Measurements from ENCODE around the gene KLHL33. TPM values are rescaled to one million over a fixed set of nuclear protein-coding genes. Genes with fewer than 3 reads are reported as not detected.

KLHL33 gene
- total and polyA plus RNA-seq, 2 experiments from 2014 or later, result not detected

DNA sequence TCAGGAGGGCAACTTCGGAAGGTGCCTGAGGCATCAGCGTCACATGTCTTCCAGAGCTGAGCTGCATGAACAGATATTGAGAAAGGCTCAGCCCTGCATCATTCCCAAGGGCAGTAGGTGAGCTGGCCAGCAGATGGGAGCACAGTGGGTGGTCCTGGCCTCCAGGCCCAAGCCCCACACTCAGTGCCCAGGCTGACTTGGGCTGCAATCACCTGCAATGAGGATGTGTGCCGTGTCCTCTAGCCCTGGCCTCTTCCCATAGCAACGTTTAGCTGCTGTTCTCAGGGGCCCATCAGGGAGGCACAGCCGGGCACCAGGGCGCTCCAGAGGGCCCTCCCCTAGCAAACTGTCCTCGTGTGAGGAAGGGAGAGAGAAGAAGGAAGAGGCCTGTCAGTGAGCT, 54.6 kb downstream of the KLHL33 start:
- Histone ChIP-seq H3K36me3 (ENCODE audit: low read depth) (peaks cover 37% of the 10 kb centered on the region), H3K9me3 (ENCODE audit: low read depth) (no peaks in the 10 kb centered on the region), H3K27me3 (replicated peaks; ENCODE audit: insufficient read depth) (no peaks in the 10 kb centered on the region), H3K4me3 (no peak overlapping the region), H3K9me2 (ENCODE audit: insufficient read depth) (no peaks in the 10 kb centered on the region), H3K27ac (no peak overlapping the region), H3K79me2 (ENCODE audit: insufficient read depth) (no peaks in the 10 kb centered on the region), H3F3A (ENCODE audit: insufficient read depth) (no peaks in the 10 kb centered on the region), H2AFZ (no peak overlapping the region), H3K4me2 (ENCODE audit: unreplicated experiment) (no peak overlapping the region), H3K9ac (no peak overlapping the region), H3K4me1 (ENCODE audit: insufficient read depth) (no peaks in the 10 kb centered on the region), H4K20me1 (ENCODE audit: insufficient read depth) (no peaks in the 10 kb centered on the region)
- DNase-seq, result no peak
- TF ChIP-seq EZH2phosphoT487 (IDR thresholded peaks at IDR 0.05; ENCODE audit: insufficient read depth, low read depth) (no peak), EZH2 (IDR thresholded peaks at IDR 0.05; ENCODE audit: insufficient read depth, poor library complexity, severe bottlenecking) (no peak)
- WGBS, 2 experiments (ENCODE audit: low coverage in 1 of 2, low lambda C conversion rate in 2 of 2, missing lambda C conversion rate in 2 of 2), result 94 to 96% methylated on average over 6 to 7 of the region's 7 CpGs
- in situ Hi-C loops (cut with MboI), result no loop called here

- Histone ChIP-seq H3K27me3 (replicated peaks; ENCODE audit: insufficient read depth) (no peaks in the 10 kb centered on the region), H4K20me1 (ENCODE audit: insufficient read depth) (no peaks in the 10 kb centered on the region), H3F3A (ENCODE audit: insufficient read depth) (no peaks in the 10 kb centered on the region), H3K9ac (no peak overlapping the region), H3K79me2 (ENCODE audit: insufficient read depth) (no peaks in the 10 kb centered on the region), H3K4me3 (no peak overlapping the region), H3K9me2 (ENCODE audit: insufficient read depth) (no peaks in the 10 kb centered on the region), H3K9me3 (ENCODE audit: low read depth) (no peaks in the 10 kb centered on the region), H3K4me1 (ENCODE audit: insufficient read depth) (no peaks in the 10 kb centered on the region), H3K36me3 (ENCODE audit: low read depth) (peaks cover 30% of the 10 kb centered on the region), H3K4me2 (ENCODE audit: unreplicated experiment) (no peak overlapping the region), H3K27ac (no peak overlapping the region), H2AFZ (no peak overlapping the region)
- WGBS, 2 experiments (ENCODE audit: low coverage in 1 of 2, low lambda C conversion rate in 2 of 2, missing lambda C conversion rate in 2 of 2), result 95 to 96% methylated on average over 6 of the region's 6 CpGs
- TF ChIP-seq EZH2phosphoT487 (IDR thresholded peaks at IDR 0.05; ENCODE audit: insufficient read depth, low read depth) (no peak), EZH2 (IDR thresholded peaks at IDR 0.05; ENCODE audit: insufficient read depth, poor library complexity, severe bottlenecking) (no peak)
- DNase-seq, result no peak
- in situ Hi-C loops (cut with MboI), result no loop called here
Measured at GRCh38 chr14:20380681-20381080, 55.3 kb downstream of the KLHL33 start.

- no peak for TF ChIP-seq EZH2phosphoT487 (IDR thresholded peaks at IDR 0.05; ENCODE audit: insufficient read depth, low read depth)
- TF ChIP-seq EZH2 (IDR thresholded peaks at IDR 0.05; ENCODE audit: insufficient read depth, poor library complexity, severe bottlenecking), result no peak
- WGBS, 2 experiments (ENCODE audit: low coverage in 1 of 2, low lambda C conversion rate in 2 of 2, missing lambda C conversion rate in 2 of 2), result 41 to 50% methylated on average over 1 of the region's 1 CpG
- peaks cover 29% of the 10 kb centered on the region for H3K36me3 ChIP-seq (ENCODE audit: low read depth)
Measured at GRCh38 chr14:20379743-20380142, 56.2 kb downstream of the KLHL33 start.

GRCh38 chr14:20377171-20377570, 58.8 kb downstream of the KLHL33 start:
- Histone ChIP-seq H3K27ac (no peak overlapping the region), H4K20me1 (ENCODE audit: insufficient read depth) (no peaks in the 10 kb centered on the region), H3K79me2 (ENCODE audit: insufficient read depth) (no peaks in the 10 kb centered on the region), H3K36me3 (ENCODE audit: low read depth) (peaks cover 43% of the 10 kb centered on the region), H3F3A (ENCODE audit: insufficient read depth) (no peaks in the 10 kb centered on the region), H3K9ac (no peak overlapping the region), H2AFZ (no peak overlapping the region), H3K4me1 (ENCODE audit: insufficient read depth) (no peaks in the 10 kb centered on the region), H3K9me3 (ENCODE audit: low read depth) (no peaks in the 10 kb centered on the region), H3K9me2 (ENCODE audit: insufficient read depth) (no peaks in the 10 kb centered on the region), H3K27me3 (replicated peaks; ENCODE audit: insufficient read depth) (no peaks in the 10 kb centered on the region), H3K4me2 (ENCODE audit: unreplicated experiment) (no peak overlapping the region), H3K4me3 (no peak overlapping the region)
- in situ Hi-C loops (cut with MboI), result no loop called here
- DNase-seq, result peak; percentile 5
- 100% methylated on average over 2 of the region's 2 CpGs for WGBS, 2 experiments (ENCODE audit: low coverage in 1 of 2, low lambda C conversion rate in 2 of 2, missing lambda C conversion rate in 2 of 2)
- TF ChIP-seq EZH2phosphoT487 (IDR thresholded peaks at IDR 0.05; ENCODE audit: insufficient read depth, low read depth) (no peak), EZH2 (IDR thresholded peaks at IDR 0.05; ENCODE audit: insufficient read depth, poor library complexity, severe bottlenecking) (no peak)

More at GRCh38 chr14:20379743-20380142, 56.2 kb downstream of the KLHL33 start:
- no peaks in the 10 kb centered on the region for H3K4me1 ChIP-seq (ENCODE audit: insufficient read depth)
- H3K4me2 ChIP-seq (ENCODE audit: unreplicated experiment), result no peak overlapping the region
- H3K9me2 ChIP-seq (ENCODE audit: insufficient read depth), result no peaks in the 10 kb centered on the region
- DNase-seq, result no peak
- H3K9me3 ChIP-seq (ENCODE audit: low read depth), result no peaks in the 10 kb centered on the region
- H3K27me3 ChIP-seq (replicated peaks; ENCODE audit: insufficient read depth), result no peaks in the 10 kb centered on the region
- in situ Hi-C loops (cut with MboI), result no loop called here
- no peak overlapping the region for H3K4me3 ChIP-seq
- no peak overlapping the region for H3K9ac ChIP-seq
- no peaks in the 10 kb centered on the region for H3F3A ChIP-seq (ENCODE audit: insufficient read depth)
- H4K20me1 ChIP-seq (ENCODE audit: insufficient read depth), result no peaks in the 10 kb centered on the region
- no peak overlapping the region for H3K27ac ChIP-seq
- H2AFZ ChIP-seq, result no peak overlapping the region
- no peaks in the 10 kb centered on the region for H3K79me2 ChIP-seq (ENCODE audit: insufficient read depth)

- Histone ChIP-seq H3K9me2 (ENCODE audit: insufficient read depth) (no peaks in the 10 kb centered on the region), H2AFZ (no peak overlapping the region), H3K36me3 (ENCODE audit: low read depth) (peaks cover 46% of the 10 kb centered on the region), H4K20me1 (ENCODE audit: insufficient read depth) (no peaks in the 10 kb centered on the region), H3K9ac (no peak overlapping the region), H3K4me3 (no peak overlapping the region), H3K79me2 (ENCODE audit: insufficient read depth) (no peaks in the 10 kb centered on the region), H3K9me3 (ENCODE audit: low read depth) (no peaks in the 10 kb centered on the region), H3K4me1 (ENCODE audit: insufficient read depth) (no peaks in the 10 kb centered on the region), H3K27ac (no peak overlapping the region), H3F3A (ENCODE audit: insufficient read depth) (no peaks in the 10 kb centered on the region), H3K27me3 (replicated peaks; ENCODE audit: insufficient read depth) (no peaks in the 10 kb centered on the region), H3K4me2 (ENCODE audit: unreplicated experiment) (no peak overlapping the region)
- no peak for DNase-seq
- 91 to 92% methylated on average over 11 to 12 of the region's 12 CpGs for WGBS, 2 experiments (ENCODE audit: low coverage in 1 of 2, low lambda C conversion rate in 2 of 2, missing lambda C conversion rate in 2 of 2)
- TF ChIP-seq EZH2phosphoT487 (IDR thresholded peaks at IDR 0.05; ENCODE audit: insufficient read depth, low read depth) (no peak), EZH2 (IDR thresholded peaks at IDR 0.05; ENCODE audit: insufficient read depth, poor library complexity, severe bottlenecking) (no peak)
- in situ Hi-C loops (cut with MboI), result no loop called here
Measured at GRCh38 chr14:20376071-20376588, 59.8 kb downstream of the KLHL33 start.

Small RNAs within 50 kb of the gene (small RNA-seq; reads per million reads assigned to genes)
- 0.19 reads per million for gene RNA5SP382 (ENCODE audit: low read depth, low replicate concordance)

Other genes with a start within 250 kb of the KLHL33 start
- gene OR11G2, start 245.3 kb downstream of the KLHL33 start, total RNA-seq (2014; rRNA removed; shearing (Covaris generic)), result not detected in 2 replicates
- gene OR11G2, start 245.3 kb downstream of the KLHL33 start, polyA plus RNA-seq (2016; fragmentation: Nextera tagmentation; extraction: Ambion mirVana), result not detected in 2 replicates
- gene OR11H6, start 212.5 kb downstream of the KLHL33 start, total RNA-seq (2014; rRNA removed; shearing (Covaris generic)), result not detected in 2 replicates
- not detected in 2 replicates for gene OR11H6, start 212.5 kb downstream of the KLHL33 start, polyA plus RNA-seq (2016; fragmentation: Nextera tagmentation; extraction: Ambion mirVana)
- gene OR11H7, start 207.2 kb downstream of the KLHL33 start, total RNA-seq (2014; rRNA removed; shearing (Covaris generic)), result not detected in 2 replicates
- gene OR11H7, start 207.2 kb downstream of the KLHL33 start, polyA plus RNA-seq (2016; fragmentation: Nextera tagmentation; extraction: Ambion mirVana), result not detected in 2 replicates
- not detected in 2 replicates for gene OR11H4, start 196.9 kb downstream of the KLHL33 start, total RNA-seq (2014; rRNA removed; shearing (Covaris generic))
- gene OR11H4, start 196.9 kb downstream of the KLHL33 start, polyA plus RNA-seq (2016; fragmentation: Nextera tagmentation; extraction: Ambion mirVana), result not detected in 2 replicates
- 11.7 and 18.5 TPM in 2 replicates for gene TTC5, start 130.2 kb downstream of the KLHL33 start, total RNA-seq (2014; rRNA removed; shearing (Covaris generic))
- gene TTC5, start 130.2 kb downstream of the KLHL33 start, polyA plus RNA-seq (2016; fragmentation: Nextera tagmentation; extraction: Ambion mirVana), result 14.7 and 16.2 TPM in 2 replicates
- gene CCNB1IP1, start 102.9 kb downstream of the KLHL33 start, total RNA-seq (2014; rRNA removed; shearing (Covaris generic)), result 52.0 and 55.8 TPM in 2 replicates
- 12.4 and 13.5 TPM in 2 replicates for gene CCNB1IP1, start 102.9 kb downstream of the KLHL33 start, polyA plus RNA-seq (2016; fragmentation: Nextera tagmentation; extraction: Ambion mirVana)
- gene PARP2, start 92.5 kb downstream of the KLHL33 start, total RNA-seq (2014; rRNA removed; shearing (Covaris generic)), result 5.8 and 10.1 TPM in 2 replicates
- 25.1 and 26.0 TPM in 2 replicates for gene PARP2, start 92.5 kb downstream of the KLHL33 start, polyA plus RNA-seq (2016; fragmentation: Nextera tagmentation; extraction: Ambion mirVana)
- gene TEP1, start 22.7 kb downstream of the KLHL33 start, total RNA-seq (2014; rRNA removed; shearing (Covaris generic)), result 12.9 and 18.0 TPM in 2 replicates
- gene TEP1, start 22.7 kb downstream of the KLHL33 start, polyA plus RNA-seq (2016; fragmentation: Nextera tagmentation; extraction: Ambion mirVana), result 4.6 and 5.2 TPM in 2 replicates
- 29.0 and 37.8 TPM in 2 replicates for gene OSGEP, start 18.6 kb upstream of the KLHL33 start, total RNA-seq (2014; rRNA removed; shearing (Covaris generic))
- 24.1 and 24.2 TPM in 2 replicates for gene OSGEP, start 18.6 kb upstream of the KLHL33 start, polyA plus RNA-seq (2016; fragmentation: Nextera tagmentation; extraction: Ambion mirVana)
- 60.6 and 89.8 TPM in 2 replicates for gene APEX1, start 19.1 kb upstream of the KLHL33 start, total RNA-seq (2014; rRNA removed; shearing (Covaris generic))
- 124 and 129 TPM in 2 replicates for gene APEX1, start 19.1 kb upstream of the KLHL33 start, polyA plus RNA-seq (2016; fragmentation: Nextera tagmentation; extraction: Ambion mirVana)
- 18.6 and 244 TPM in 2 replicates for gene PIP4P1, start 25.3 kb upstream of the KLHL33 start, total RNA-seq (2014; rRNA removed; shearing (Covaris generic))
- 21.6 and 22.1 TPM in 2 replicates for gene PIP4P1, start 25.3 kb upstream of the KLHL33 start, polyA plus RNA-seq (2016; fragmentation: Nextera tagmentation; extraction: Ambion mirVana)
- gene PNP, start 33.2 kb upstream of the KLHL33 start, total RNA-seq (2014; rRNA removed; shearing (Covaris generic)), result 23.6 and 39.6 TPM in 2 replicates
- gene PNP, start 33.2 kb upstream of the KLHL33 start, polyA plus RNA-seq (2016; fragmentation: Nextera tagmentation; extraction: Ambion mirVana), result 20.8 and 24.6 TPM in 2 replicates
- gene RNASE10, start 69.4 kb upstream of the KLHL33 start, total RNA-seq (2014; rRNA removed; shearing (Covaris generic)), result not detected in 2 replicates
- gene RNASE10, start 69.4 kb upstream of the KLHL33 start, polyA plus RNA-seq (2016; fragmentation: Nextera tagmentation; extraction: Ambion mirVana), result not detected in 2 replicates
- gene RNASE9, start 124.9 kb upstream of the KLHL33 start, total RNA-seq (2014; rRNA removed; shearing (Covaris generic)), result not detected in 2 replicates
- gene RNASE9, start 124.9 kb upstream of the KLHL33 start, polyA plus RNA-seq (2016; fragmentation: Nextera tagmentation; extraction: Ambion mirVana), result not detected in 2 replicates
- not detected in 2 replicates for gene RNASE11, start 151.8 kb upstream of the KLHL33 start, total RNA-seq (2014; rRNA removed; shearing (Covaris generic))
- gene RNASE11, start 151.8 kb upstream of the KLHL33 start, polyA plus RNA-seq (2016; fragmentation: Nextera tagmentation; extraction: Ambion mirVana), result not detected in 2 replicates
- gene RNASE12, start 155.2 kb upstream of the KLHL33 start, total RNA-seq (2014; rRNA removed; shearing (Covaris generic)), result not detected in 2 replicates
- not detected in 2 replicates for gene RNASE12, start 155.2 kb upstream of the KLHL33 start, polyA plus RNA-seq (2016; fragmentation: Nextera tagmentation; extraction: Ambion mirVana)
- gene OR6S1, start 205.5 kb upstream of the KLHL33 start, total RNA-seq (2014; rRNA removed; shearing (Covaris generic)), result not detected in 2 replicates
- not detected in 2 replicates for gene OR6S1, start 205.5 kb upstream of the KLHL33 start, polyA plus RNA-seq (2016; fragmentation: Nextera tagmentation; extraction: Ambion mirVana)
- gene RNASE4, start 248.4 kb upstream of the KLHL33 start, total RNA-seq (2014; rRNA removed; shearing (Covaris generic)), result 21.6 and 35.9 TPM in 2 replicates
- 24.4 and 37.9 TPM in 2 replicates for gene RNASE4, start 248.4 kb upstream of the KLHL33 start, polyA plus RNA-seq (2016; fragmentation: Nextera tagmentation; extraction: Ambion mirVana)